Measurements from ENCODE around the gene ZBTB22.

The ZBTB22 gene

DNA sequence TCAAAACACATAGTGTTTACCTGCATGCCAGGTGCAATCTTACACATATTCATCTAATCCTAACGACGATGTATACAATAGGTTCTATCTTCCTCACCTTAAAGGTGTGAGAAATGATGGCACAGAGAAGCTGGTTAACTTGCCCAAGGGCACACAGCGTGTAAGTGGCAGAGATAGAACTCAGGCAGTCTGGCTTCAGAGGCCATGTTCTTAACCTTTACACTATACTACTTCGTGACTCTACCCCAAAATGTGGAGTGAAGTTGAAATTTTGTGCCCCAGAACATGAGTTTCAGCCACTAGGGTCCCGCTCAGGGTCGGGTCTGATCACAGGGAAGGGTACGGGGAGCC is 46.5 kb downstream of the ZBTB22 start:
- peak overlapping the region; percentile 100 for H3K4me3 ChIP-seq (ENCODE audit: low read length)

More for the DNA sequence above, 46.5 kb downstream of the ZBTB22 start:
- TF ChIP-seq, protein P1, sequence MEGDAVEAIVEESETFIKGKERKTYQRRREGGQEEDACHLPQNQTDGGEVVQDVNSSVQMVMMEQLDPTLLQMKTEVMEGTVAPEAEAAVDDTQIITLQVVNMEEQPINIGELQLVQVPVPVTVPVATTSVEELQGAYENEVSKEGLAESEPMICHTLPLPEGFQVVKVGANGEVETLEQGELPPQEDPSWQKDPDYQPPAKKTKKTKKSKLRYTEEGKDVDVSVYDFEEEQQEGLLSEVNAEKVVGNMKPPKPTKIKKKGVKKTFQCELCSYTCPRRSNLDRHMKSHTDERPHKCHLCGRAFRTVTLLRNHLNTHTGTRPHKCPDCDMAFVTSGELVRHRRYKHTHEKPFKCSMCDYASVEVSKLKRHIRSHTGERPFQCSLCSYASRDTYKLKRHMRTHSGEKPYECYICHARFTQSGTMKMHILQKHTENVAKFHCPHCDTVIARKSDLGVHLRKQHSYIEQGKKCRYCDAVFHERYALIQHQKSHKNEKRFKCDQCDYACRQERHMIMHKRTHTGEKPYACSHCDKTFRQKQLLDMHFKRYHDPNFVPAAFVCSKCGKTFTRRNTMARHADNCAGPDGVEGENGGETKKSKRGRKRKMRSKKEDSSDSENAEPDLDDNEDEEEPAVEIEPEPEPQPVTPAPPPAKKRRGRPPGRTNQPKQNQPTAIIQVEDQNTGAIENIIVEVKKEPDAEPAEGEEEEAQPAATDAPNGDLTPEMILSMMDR (IDR thresholded peaks at IDR 0.05; ENCODE audit: insufficient read depth, low read depth, low read length, missing control alignments): no peak
- DNase-seq (ENCODE audit: low read depth): no peak
